Loucy (cell line): Measurements from ENCODE around the gene MAK.
A peak's percentile ranks its signal among the peaks of the same experiment; 100 is the strongest.

Experiments used
- H2AFZ ChIP-seq: fragments of 200-600 bp; sonication (generic); 2 replicates; pipeline ENCODE4 v1.6.0; 2016; ENCODE audit warnings: antibody characterized with exemption, mild to moderate bottlenecking, low read length, moderate library complexity
- H3F3A ChIP-seq: fragments of 200-600 bp; 2 replicates; pipeline ENCODE4 v1.6.0; 2016; ENCODE audit warnings: antibody characterized with exemption, low read depth, mild to moderate bottlenecking
- H3K27me3 ChIP-seq: fragments of 200-600 bp; sonication (generic); 2 replicates; pipeline ENCODE4 v1.6.1; 2014; ENCODE audit warnings: low read length, mild to moderate bottlenecking; ENCODE audit not compliant: insufficient read depth, poor library complexity, severe bottlenecking
- H3K36me3 ChIP-seq: fragments of 200-600 bp; sonication (generic); 2 replicates; pipeline ENCODE4 v1.6.1; 2016; ENCODE audit warnings: low read length; ENCODE audit not compliant: insufficient read depth
- H3K4me1 ChIP-seq: fragments of 200-600 bp; sonication (generic); 2 replicates; pipeline ENCODE4 v1.5.1; 2014; ENCODE audit warnings: low read length, mild to moderate bottlenecking; ENCODE audit not compliant: insufficient read depth, poor library complexity, severe bottlenecking
- H3K4me2 ChIP-seq: fragments of 200-600 bp; sonication (generic); 2 replicates; pipeline ENCODE4 v1.6.0; 2014; ENCODE audit warnings: antibody characterized with exemption, low read length, low read depth, mild to moderate bottlenecking; ENCODE audit not compliant: poor library complexity, severe bottlenecking
- H3K4me3 ChIP-seq: fragments of 200-600 bp; sonication (generic); 2 replicates; pipeline ENCODE4 v1.5.1; 2014; ENCODE audit warnings: low read length, mild to moderate bottlenecking, mixed read lengths; ENCODE audit not compliant: poor library complexity, severe bottlenecking
- H3K79me2 ChIP-seq: fragments of 200-600 bp; sonication (generic); 2 replicates; pipeline ENCODE4 v1.6.1; 2014; ENCODE audit warnings: low read length; ENCODE audit not compliant: insufficient read depth
- H3K9ac ChIP-seq: fragments of 200-600 bp; sonication (generic); 2 replicates; pipeline ENCODE4 v1.6.0; 2014; ENCODE audit warnings: mild to moderate bottlenecking, low read depth, low read length, moderate library complexity; ENCODE audit not compliant: poor library complexity, severe bottlenecking
- H3K9me2 ChIP-seq: fragments of 200-600 bp; sonication (generic); replicated peaks from 2 replicates; pipeline ENCODE4 v1.6.1; 2016; ENCODE audit warnings: low read depth, low read length, mixed read lengths
- H3K9me3 ChIP-seq: fragments of 200-600 bp; sonication (generic); 2 replicates; pipeline ENCODE4 v1.6.1; 2014; ENCODE audit warnings: mild to moderate bottlenecking, antibody characterized with exemption, low read length, low read depth; ENCODE audit not compliant: insufficient read depth
- H4K20me1 ChIP-seq: fragments of 200-600 bp; sonication (generic); 2 replicates; pipeline ENCODE4 v1.6.0; 2014; ENCODE audit warnings: antibody characterized with exemption, low read length, mild to moderate bottlenecking; ENCODE audit not compliant: insufficient read depth, poor library complexity, severe bottlenecking
- CTCF ChIP-seq: fragments of 200-600 bp; sonication (generic); conservative IDR thresholded peaks from 2 replicates; pipeline ENCODE4 v1.5.1; 2014; ENCODE audit warnings: mild to moderate bottlenecking, antibody characterized with exemption, low read length
- EZH2phosphoT487 ChIP-seq: fragments of 200-600 bp; IDR thresholded peaks from 2 replicates; pipeline ENCODE4 v1.6.1; 2018; ENCODE audit warnings: antibody characterized with exemption, mild to moderate bottlenecking, moderate library complexity, borderline replicate concordance

Gene MAK

GRCh38 chr6:10837009-10837621 lies 1.2 kb downstream of the MAK start:
- H3K9ac ChIP-seq, result peak overlapping the region; percentile 25
- no peaks in the 10 kb centered on the region for H4K20me1 ChIP-seq
- H2AFZ ChIP-seq, result peak overlapping the region; percentile 54
- H3K4me2 ChIP-seq, result peak overlapping the region; percentile 84
- no peaks in the 10 kb centered on the region for H3K9me2 ChIP-seq
- no peaks in the 10 kb centered on the region for H3K79me2 ChIP-seq
- H3K27me3 ChIP-seq, result peaks cover 39% of the 10 kb centered on the region
- H3K9me3 ChIP-seq, result no peaks in the 10 kb centered on the region
- no peaks in the 10 kb centered on the region for H3F3A ChIP-seq
- no peaks in the 10 kb centered on the region for H3K36me3 ChIP-seq
- TF ChIP-seq CTCF (no peak), EZH2phosphoT487 (no peak)
- peak overlapping the region; percentile 70 for H3K4me3 ChIP-seq
- H3K4me1 ChIP-seq, result peaks cover 16% of the 10 kb centered on the region

- H3K9me2 ChIP-seq, result no peaks in the 10 kb centered on the region
- no peak overlapping the region for H3K4me3 ChIP-seq
- no peaks in the 10 kb centered on the region for H4K20me1 ChIP-seq
- no peaks in the 10 kb centered on the region for H3K9me3 ChIP-seq
- no peak overlapping the region for H2AFZ ChIP-seq
- peaks cover 30% of the 10 kb centered on the region for H3K27me3 ChIP-seq
- no peaks in the 10 kb centered on the region for H3K36me3 ChIP-seq
- no peak overlapping the region for H3K4me2 ChIP-seq
- H3K4me1 ChIP-seq, result peaks cover 16% of the 10 kb centered on the region
- no peaks in the 10 kb centered on the region for H3F3A ChIP-seq
- H3K9ac ChIP-seq, result no peak overlapping the region
- TF ChIP-seq EZH2phosphoT487 (no peak), CTCF (no peak)
- no peaks in the 10 kb centered on the region for H3K79me2 ChIP-seq
Observed at GRCh38 chr6:10834823-10835222, 3.5 kb downstream of the MAK start.

- Histone ChIP-seq H3K4me1 (no peaks in the 10 kb centered on the region), H3K9ac (no peak overlapping the region), H3K4me3 (no peak overlapping the region), H3K36me3 (no peaks in the 10 kb centered on the region), H3F3A (no peaks in the 10 kb centered on the region), H3K79me2 (no peaks in the 10 kb centered on the region), H3K9me2 (no peaks in the 10 kb centered on the region), H3K4me2 (no peak overlapping the region), H2AFZ (no peak overlapping the region), H3K9me3 (no peaks in the 10 kb centered on the region), H3K27me3 (peaks cover 13% of the 10 kb centered on the region), H4K20me1 (no peaks in the 10 kb centered on the region)
- TF ChIP-seq EZH2phosphoT487 (no peak), CTCF (no peak)
Observed at GRCh38 chr6:10831609-10832008, 6.7 kb downstream of the MAK start.
